ENCODE data around the gene ERICH2.

DNA sequence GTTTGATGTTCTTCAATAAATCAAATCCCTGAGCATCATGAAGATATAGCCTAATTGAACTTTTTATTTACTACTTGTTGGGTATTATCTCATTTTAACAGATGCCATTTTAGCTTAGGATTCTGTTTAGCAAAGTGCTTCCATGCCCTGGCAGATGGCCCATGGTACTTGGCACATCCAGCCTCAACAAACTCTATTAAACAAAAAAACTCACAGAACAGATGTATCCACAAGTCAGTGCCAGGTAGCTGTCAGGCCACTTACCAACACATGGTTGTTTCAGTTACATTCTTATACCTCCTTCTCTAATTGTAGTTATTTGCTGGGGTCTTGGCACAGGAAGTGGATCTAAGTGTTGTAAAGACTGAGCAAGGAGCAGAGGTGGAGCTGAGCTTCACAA lies 76.1 kb downstream of the ERICH2 start:
- TF ChIP-seq, protein P1, sequence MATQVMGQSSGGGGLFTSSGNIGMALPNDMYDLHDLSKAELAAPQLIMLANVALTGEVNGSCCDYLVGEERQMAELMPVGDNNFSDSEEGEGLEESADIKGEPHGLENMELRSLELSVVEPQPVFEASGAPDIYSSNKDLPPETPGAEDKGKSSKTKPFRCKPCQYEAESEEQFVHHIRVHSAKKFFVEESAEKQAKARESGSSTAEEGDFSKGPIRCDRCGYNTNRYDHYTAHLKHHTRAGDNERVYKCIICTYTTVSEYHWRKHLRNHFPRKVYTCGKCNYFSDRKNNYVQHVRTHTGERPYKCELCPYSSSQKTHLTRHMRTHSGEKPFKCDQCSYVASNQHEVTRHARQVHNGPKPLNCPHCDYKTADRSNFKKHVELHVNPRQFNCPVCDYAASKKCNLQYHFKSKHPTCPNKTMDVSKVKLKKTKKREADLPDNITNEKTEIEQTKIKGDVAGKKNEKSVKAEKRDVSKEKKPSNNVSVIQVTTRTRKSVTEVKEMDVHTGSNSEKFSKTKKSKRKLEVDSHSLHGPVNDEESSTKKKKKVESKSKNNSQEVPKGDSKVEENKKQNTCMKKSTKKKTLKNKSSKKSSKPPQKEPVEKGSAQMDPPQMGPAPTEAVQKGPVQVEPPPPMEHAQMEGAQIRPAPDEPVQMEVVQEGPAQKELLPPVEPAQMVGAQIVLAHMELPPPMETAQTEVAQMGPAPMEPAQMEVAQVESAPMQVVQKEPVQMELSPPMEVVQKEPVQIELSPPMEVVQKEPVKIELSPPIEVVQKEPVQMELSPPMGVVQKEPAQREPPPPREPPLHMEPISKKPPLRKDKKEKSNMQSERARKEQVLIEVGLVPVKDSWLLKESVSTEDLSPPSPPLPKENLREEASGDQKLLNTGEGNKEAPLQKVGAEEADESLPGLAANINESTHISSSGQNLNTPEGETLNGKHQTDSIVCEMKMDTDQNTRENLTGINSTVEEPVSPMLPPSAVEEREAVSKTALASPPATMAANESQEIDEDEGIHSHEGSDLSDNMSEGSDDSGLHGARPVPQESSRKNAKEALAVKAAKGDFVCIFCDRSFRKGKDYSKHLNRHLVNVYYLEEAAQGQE (IDR thresholded peaks at IDR 0.05; ENCODE audit: insufficient read depth in 1 of 2, low read depth in 2 of 2, low read length in 1 of 2) = no peak
- TF ChIP-seq, protein P2, sequence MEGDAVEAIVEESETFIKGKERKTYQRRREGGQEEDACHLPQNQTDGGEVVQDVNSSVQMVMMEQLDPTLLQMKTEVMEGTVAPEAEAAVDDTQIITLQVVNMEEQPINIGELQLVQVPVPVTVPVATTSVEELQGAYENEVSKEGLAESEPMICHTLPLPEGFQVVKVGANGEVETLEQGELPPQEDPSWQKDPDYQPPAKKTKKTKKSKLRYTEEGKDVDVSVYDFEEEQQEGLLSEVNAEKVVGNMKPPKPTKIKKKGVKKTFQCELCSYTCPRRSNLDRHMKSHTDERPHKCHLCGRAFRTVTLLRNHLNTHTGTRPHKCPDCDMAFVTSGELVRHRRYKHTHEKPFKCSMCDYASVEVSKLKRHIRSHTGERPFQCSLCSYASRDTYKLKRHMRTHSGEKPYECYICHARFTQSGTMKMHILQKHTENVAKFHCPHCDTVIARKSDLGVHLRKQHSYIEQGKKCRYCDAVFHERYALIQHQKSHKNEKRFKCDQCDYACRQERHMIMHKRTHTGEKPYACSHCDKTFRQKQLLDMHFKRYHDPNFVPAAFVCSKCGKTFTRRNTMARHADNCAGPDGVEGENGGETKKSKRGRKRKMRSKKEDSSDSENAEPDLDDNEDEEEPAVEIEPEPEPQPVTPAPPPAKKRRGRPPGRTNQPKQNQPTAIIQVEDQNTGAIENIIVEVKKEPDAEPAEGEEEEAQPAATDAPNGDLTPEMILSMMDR (IDR thresholded peaks at IDR 0.05) = no peak
- TF ChIP-seq SIN3A (IDR thresholded peaks at IDR 0.05; ENCODE audit: borderline replicate concordance, insufficient read depth, low read depth, low read length) (no peak), POLR2AphosphoS5 (IDR thresholded peaks at IDR 0.05; ENCODE audit: low read depth, low read length) (no peak)
